GM18907 (cell line): ENCODE results near the gene CRELD1.
"Not testable (repeated sequence)": the region's sequence is repeated elsewhere in the genome, so short reads cannot be mapped to it uniquely, and the experiment has no call there.

ENCODE experiments used
- ATAC-seq: cut with Tn5 transposase; IDR thresholded peaks from one replicate; pipeline ENCODE4 v1.9.1; 2021; ENCODE audit warnings: mild to moderate bottlenecking, moderate library complexity; ENCODE audit not compliant: unreplicated experiment

The CRELD1 gene, protein sequence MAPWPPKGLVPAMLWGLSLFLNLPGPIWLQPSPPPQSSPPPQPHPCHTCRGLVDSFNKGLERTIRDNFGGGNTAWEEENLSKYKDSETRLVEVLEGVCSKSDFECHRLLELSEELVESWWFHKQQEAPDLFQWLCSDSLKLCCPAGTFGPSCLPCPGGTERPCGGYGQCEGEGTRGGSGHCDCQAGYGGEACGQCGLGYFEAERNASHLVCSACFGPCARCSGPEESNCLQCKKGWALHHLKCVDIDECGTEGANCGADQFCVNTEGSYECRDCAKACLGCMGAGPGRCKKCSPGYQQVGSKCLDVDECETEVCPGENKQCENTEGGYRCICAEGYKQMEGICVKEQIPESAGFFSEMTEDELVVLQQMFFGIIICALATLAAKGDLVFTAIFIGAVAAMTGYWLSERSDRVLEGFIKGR

DNA sequence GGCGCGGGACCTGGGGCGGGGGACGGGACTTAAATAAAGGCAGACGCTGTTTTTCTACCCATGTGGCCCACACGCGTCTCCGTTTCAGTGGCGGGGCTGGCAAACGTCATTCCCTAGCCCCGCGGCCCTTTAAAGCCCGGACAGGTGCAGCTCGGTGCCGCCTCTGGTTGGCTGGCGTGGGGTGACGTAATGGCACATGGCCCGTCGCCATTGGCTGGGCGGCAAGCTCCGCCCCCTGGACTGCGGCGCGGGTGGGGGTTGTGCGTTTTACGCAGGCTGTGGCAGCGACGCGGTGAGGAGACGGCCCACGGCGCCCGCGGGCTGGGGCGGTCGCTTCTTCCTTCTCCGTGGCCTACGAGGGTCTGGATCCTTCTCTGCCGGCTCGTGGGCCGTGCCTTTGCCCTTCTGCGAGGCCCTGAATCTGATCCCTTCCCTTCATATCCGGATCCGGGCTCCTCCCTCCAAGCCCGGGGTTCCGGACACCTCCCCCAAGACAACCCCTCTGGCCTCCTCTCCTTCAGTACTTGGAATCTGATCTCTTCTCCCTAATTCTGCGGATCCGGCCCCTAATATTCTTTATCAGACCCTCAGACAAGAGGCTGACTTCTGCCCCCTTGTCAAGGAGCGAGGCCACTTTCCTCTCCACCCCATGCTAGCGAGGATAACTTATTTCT, at the start of gene CRELD1:
CRELD1 (plus strand) TSS at position 274 of the 674 bp plus-strand sequence. CDS start 605 bp downstream, outside the sequence.
- ATAC-seq, result peak; percentile 86

DNA sequence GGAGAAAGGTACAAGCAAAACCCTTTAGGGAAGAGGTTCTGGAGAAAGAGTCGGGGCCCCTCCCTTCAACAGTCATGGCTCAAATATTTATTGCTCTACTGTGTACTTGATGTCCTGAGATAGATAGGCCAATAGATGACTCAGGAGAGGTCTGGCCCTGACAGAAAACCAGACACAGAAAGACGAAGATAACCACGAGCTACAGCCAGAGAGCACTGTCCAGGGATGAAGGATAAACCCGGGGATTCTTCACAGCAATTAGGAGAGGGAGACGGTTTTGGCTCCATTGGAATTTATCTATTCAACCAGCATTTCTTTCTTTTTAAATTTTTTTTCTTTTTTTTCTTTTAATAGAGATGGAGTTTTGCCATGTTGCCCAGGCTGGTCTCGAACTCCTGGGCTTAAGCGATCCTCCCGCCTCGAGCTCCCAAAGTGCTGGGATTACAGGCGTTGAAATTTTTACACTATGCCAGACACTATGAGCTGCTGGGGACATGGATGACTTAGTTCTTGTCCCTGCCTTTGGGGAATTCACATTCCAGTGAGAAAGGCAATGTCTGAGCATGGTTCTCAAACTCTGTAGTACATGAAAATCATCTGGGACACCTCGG, 49.0 kb upstream of the CRELD1 start:
- ATAC-seq, result no peak

GRCh38 chr3:9886328-9886727, 47.3 kb upstream of the CRELD1 start:
- ATAC-seq, result no peak

- ATAC-seq, result no peak
Observed at GRCh38 chr3:9887480-9887879, 46.2 kb upstream of the CRELD1 start.

DNA sequence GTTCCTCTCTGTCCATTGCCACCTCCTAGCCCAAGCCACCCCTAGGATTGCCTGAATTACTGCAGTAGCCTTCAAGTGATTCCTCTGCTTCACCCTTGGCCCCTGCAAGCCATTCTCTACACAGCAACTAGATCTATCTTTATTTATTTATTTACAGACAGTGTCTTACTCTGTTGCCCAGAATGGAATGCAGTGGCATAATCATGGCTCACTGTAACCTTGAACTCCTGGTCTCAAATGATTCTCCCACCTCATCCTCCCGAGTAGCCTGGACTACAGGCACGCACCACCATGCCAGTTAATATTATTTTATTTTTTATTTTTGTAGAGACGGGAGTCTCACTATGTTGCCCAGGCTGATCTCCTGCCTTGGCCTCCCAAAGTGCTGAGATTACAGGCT, 45.1 kb upstream of the CRELD1 start:
- no peak for ATAC-seq

DNA sequence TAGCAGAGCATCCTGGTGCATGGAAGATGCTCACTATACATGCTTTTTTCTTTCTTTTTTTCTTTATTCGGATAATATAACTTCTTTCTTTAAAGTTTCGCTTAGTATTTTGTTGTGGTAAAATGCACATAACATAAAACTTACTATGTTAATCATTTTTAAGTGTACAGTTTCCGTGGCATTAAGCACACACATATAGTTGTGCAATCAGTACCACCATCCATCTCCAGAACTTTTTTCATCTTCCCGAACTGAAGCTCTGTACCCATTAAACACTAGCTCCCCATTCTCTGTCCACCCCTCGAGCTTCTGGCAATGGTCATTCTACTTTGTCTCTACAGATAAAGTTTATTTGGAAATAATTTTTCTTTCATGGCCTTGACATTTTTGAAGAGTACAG, 44.2 kb upstream of the CRELD1 start:
- no peak for ATAC-seq

DNA sequence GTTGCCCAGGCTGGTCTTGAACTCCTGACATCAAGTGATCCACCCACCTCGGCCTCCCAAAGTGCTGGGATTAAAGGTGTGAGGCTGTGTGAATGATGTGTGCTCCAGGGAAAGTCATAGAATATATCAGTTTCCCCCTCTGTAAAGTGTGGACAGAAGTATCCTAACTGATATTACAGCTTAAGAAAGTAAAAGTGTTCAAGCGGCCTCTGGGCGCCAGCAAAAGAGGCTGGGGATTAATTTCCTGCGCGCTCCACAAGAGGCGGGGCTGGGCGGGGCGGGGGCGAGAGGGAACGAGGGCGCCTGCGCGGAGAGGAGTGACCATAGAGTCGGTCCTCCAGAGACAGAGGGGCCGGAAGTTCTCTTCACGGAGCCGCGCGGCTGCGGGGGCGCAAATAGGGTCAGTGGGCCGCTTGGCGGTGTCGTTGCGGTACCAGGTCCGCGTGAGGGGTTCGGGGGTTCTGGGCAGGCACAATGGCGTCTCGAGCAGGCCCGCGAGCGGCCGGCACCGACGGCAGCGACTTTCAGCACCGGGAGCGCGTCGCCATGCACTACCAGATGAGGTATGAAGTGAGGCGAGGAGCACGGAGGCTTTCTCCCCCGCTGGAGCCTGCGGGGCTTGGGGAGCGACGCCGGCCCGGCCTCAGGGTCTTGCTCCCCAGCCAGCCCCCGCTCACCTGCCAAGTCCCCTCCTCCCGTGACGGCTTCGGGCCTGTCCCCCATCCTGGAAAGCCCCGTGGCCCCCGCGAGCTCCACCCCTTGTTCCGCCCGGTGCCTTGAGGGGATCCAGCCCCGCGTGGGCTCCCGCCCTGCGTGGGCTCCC, 43.2 kb upstream of the CRELD1 start, which contains the start of gene JAGN1:
JAGN1 (plus strand) TSS at position 362 of the 823 bp plus-strand sequence; CDS start at position 475, 113 bp downstream.
- peak; percentile 78 for ATAC-seq

DNA sequence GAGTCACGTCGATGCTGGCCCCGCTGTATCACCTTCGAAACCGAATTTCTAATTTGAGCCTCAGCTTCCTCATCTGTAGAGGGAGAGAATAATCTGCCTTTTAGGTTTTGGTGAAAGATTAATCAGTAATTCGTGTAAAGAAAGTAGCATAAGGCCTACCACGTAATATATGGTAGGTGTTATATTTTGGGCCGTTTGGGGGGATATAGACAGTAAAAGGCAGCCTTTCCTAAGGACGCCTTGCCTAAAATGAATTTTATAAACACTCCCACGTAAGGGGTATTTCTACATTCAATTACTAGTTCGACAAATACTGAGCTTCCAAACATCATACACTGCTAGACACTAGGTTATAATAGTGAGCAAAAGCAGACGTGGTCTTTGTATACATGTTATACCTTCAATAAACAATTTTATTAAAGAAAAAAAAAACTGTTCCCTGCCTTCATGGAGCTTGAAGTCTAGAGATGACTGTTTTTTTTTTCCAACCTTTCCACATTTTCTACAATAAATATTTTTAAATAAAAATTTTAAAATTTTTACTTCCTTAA, 42.5 kb upstream of the CRELD1 start:
- ATAC-seq, result no peak

DNA sequence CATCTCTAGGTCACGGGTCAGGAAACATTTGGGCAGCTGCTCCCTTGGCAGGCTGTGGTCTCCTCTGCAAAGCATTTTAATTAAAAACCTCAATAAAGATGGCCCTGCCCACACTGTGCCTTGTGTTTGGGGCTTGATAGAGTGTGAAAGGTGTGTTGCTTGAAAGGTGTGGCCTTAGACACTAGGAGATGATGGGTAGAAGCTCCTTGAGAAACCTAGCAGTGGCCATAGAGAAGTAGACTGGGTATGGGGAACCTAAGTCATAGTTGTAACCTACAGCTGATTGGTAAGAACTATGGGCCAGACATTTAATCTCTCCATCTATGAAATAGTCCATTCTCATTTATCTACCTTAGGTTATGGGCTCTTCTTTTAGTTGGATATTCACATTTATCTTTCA, 39.9 kb upstream of the CRELD1 start:
- ATAC-seq, result no peak

GRCh38 chr3:9895715-9896114, 37.9 kb upstream of the CRELD1 start:
- ATAC-seq, result not testable (repeated sequence)

DNA sequence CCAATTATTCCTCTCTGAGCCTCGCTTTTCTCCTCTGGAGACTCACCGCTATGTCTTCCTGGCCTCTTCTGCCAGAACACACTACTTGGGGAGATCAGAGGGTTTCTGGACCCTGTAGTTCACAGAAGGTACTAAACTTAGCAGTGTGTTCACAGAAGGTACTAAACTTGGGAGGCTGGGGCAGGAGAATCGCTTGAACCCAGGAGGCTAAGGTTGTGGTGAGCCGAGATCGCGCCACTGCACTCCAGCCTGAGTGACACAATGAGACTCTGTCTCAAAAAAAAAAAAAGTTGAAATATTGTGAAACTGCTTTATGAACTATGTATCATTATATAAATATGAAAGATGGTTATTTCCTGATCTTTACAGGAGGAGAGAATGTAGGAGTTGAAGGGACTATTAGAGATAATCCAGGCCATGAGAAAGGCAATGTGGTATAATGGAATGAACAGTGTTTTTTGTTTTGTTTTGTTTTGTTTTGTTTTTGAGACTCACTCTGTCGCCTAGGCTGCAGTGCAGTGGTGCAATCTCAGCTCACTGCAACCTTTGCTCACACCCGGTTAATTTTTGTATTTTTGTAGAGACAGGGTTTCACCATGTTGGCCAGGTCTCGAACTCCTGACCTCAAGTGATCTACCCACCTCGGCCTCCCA, 36.8 kb upstream of the CRELD1 start:
- not testable (repeated sequence) for ATAC-seq

DNA sequence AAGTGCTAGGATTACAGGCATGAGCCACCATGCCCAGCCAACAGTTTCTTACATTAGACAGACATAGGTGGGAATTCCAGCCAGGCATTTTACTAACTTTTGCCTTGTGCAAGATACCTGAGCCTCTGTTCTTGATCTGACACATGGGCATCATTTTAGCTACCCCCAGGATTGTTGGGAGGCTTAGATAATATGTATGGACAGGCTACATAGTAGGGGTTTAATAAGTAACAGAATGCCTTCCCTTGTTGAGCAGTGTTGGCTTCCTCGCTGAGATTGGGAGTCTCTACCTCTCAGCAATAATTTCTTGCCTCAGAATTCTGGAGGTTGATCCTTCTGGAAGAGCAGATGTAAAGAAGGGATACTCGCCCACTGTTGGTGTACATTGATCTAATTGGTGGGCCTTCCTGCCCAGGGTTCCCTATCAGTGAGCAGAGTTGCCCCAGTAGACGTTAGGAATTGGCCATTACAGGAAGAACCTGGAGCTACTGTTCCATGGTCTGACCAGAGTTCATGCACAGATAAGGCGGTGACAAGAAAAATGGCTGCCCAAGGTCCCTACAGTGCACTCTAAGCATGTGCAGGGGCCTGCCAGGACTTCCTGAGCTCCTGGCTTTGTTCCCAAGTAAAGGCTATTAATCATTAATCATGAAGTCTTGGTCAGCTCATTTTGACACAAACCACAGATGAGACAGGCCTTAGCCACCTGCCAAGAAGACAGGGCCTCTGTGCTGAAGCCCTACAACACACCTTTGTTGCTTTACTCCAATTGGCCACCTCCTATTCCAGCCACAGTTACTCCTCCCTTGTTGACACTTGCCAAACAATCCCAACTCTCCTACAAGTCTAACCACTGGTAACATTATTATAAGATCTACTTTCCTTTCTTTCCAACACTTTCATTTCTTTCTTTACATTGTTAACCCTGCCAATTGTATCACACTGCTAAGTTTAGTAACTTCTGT, 35.9 kb upstream of the CRELD1 start:
- peak; percentile 56 for ATAC-seq

GRCh38 chr3:9898467-9899241, 35.0 kb upstream of the CRELD1 start:
- ATAC-seq, result no peak

- no peak for ATAC-seq
Observed at GRCh38 chr3:9899289-9899791, 34.3 kb upstream of the CRELD1 start.

GRCh38 chr3:9900965-9901415, 32.6 kb upstream of the CRELD1 start:
- not testable (repeated sequence) for ATAC-seq

- no peak for ATAC-seq
Observed at GRCh38 chr3:9901967-9902366, 31.7 kb upstream of the CRELD1 start.

DNA sequence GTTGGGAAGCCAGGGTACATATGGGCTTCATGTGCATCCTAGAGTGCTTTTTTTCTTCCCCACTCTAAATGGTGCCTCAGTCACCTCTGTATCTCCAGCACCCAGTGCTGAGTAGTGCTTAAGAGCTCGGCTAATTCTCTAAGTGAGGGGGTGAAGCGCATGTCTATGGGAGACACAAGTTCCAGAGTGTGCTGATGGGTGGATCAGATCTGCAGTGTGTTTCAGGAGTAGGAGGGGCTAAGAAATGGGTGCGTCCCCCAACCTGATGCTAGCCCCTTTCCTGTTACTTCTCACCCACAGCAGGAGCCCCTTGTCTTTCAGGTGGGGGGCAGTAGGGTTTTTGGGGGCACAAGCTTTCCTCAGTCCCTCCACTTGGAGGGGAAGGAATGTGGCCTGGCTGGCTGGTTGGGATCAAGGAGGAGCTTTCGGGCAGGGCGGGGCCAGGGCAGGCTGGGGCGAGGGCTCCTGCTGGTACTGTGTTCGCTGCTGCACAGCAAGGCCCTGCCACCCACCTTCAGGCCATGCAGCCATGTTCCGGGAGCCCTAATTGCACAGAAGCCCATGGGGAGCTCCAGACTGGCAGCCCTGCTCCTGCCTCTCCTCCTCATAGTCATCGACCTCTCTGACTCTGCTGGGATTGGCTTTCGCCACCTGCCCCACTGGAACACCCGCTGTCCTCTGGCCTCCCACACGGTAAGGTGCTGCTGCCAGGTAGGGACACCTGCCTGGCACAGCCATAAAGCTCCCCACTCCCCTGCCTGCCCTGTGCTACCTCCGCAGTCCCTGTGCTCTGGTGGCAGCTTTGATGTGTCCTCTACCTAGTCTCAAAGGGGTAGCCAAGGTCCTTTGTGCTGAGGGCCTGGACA, 31.0 kb upstream of the CRELD1 start, which contains the start of gene IL17RE:
IL17RE (plus strand) TSS at position 477 of the 866 bp plus-strand sequence; CDS start at position 562, 85 bp downstream.
- no peak for ATAC-seq
